Kasumi-1 (cell line): ENCODE results near the gene PXDN.

Source experiments
- DNase-seq, 2 experiments: peaks; one replicate each; lab custom pipeline; 2025; lab: John Stamatoyannopoulos, UW

The PXDN gene

DNA sequence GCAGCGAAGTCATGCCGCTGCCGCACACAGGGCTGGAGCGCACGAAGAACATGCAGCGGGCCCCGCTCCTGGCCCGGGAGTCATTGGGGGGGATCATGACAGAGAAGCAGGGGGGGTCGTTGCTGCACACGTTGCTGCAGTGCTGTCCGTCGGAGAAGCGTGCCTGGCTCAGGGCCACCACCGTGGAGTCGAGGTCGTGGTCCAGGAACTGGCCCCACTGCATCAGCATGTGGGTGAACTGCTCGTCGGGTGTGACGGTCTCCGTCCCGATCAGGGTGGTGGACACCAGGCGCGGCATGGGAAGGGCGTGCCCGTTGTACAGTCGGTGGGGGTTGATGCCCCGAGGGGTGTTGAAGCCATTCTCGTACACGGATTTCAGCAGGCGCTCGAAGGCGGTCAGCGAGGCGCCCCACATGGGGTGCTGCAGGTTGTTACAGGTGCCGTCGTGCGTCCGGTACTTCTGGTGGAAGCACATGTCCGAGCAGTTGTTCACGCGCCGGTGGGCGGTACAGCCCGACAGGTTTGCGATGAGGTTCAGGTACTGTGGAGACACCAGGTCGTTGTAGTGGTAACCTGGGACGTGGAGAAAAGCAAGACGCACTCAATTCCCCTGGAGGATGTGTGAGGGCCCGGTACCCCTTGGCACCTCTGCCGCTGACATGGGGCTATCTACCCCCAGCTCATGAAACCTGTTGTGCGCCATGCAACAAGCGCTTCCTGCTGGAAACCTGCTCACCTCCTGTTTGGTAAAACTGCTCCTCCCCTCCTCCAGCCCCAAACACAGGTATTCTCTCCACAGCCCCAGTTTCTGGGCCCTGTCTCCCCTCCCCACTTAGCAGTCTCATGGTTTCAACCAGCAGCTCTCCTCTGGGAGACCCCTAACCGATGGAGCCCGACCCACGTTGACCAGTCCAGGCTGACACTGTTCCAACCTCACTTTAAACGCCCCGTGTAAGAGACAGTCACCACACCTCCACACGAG lies 94.9 kb downstream of the PXDN start:
- no peak for DNase-seq

DNA sequence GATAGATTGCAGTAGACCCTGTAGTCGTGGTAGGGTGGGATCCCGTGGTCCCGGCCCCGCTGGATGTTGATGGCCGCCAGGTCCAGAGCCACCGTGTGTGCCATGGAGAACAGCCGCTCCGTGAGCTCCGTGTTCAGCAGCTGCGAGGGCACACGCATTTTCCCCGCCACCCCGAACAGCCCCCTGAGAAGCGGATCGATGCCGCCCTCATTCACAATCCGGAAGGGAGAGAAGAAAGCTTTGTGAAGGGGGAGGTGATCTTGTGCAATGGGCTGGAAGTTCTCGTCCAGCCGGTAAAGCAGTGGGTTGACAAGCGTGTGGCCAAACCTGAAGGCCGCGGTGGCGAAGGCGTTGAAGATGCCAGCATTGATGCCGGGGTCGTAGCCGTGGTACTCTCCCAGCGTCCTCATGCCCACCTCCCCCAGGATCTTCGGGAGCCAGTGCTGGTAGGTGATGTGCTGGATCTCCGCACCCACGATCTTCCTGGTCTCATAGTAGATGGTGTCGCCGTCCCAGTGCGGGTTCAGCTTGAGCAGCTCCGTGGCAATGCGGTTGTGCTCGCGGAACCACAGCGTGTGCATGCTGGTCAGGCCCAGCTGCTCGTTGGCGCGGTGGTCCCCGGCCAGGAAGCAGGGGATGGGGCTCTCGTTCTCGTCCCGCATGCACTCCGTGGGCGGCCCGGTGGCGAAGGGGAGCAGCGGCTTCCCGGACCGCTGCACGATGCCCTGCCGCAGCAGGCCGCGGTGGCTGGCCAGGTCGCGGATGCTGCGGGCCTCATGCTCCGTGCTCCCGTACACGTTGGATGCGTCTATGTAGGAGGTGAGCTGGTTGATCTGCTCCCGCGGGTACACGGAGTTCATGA lies 95.8 kb downstream of the PXDN start:
- no peak for DNase-seq

DNA sequence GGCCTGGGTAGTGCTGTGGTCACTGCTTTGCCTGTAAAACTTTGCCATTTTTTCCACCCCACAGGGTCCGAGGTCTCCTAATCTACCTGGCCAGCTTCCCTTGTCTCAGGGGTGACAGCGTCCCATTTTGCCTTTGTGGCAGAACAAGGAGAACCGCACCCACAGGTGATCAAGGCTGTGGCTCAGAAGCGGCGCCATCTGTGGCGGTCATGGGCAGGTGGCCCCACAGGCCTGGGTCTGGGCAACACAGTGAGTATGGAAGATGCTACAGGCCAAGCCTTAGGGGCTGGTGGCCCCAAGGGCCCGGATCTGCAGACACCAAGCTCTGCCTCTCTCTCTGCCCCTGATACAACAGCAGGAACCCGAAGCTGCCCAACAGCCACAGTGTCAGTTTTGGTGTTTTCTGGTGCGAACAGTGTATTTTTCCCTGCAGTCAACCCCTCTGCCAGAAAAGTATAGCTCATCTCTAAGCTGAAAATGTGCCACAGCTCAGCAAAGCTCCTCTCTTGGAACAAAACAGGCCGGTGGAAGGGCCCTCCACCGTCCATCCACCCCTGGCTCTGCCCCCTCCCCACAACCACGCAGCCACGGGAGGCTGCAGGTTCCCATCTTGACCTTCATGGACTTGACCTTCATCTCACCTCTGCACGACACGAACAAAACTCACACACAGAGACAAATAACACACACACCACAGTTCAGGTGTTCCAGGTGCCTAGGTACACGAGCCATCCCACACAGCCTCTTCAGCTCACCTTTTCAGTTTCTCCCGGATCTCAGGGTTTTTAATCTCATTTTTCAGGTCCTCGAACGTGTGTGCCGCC lies 96.7 kb downstream of the PXDN start:
- no peak for DNase-seq

DNA sequence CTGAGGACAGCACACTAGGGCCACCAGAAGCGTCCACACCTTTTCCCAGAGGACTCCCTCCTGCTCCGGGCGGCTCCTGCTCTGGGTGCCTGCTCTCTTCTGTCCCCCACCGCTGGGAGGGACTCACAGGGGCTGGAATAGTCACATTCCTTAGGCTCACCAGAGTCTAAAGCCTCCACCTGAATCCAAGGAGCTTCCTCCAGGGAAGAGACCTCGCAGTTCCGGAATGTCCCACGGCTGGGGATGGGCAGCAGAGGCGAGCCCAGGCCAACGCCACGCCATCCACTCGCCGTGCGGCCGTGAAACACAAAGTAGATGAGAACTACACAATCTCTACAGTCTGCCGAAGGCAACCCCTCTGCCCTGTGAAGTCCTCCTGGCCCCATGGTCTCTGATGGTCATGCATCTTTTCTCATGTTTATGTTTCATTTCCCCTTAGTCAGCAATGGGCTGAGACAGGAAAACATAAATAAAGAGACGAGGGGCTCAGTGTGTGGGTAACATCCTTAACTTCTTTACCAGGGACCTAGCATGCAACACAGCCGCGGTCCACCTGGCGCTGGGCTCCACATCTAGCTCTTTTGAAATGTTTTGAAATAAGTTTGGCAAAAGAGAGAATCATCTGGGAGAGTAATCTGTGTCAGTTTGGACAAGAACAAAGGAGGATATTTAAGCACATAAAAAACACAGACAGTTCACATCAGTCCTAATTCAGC lies 98.4 kb downstream of the PXDN start:
- DNase-seq = no peak

DNA sequence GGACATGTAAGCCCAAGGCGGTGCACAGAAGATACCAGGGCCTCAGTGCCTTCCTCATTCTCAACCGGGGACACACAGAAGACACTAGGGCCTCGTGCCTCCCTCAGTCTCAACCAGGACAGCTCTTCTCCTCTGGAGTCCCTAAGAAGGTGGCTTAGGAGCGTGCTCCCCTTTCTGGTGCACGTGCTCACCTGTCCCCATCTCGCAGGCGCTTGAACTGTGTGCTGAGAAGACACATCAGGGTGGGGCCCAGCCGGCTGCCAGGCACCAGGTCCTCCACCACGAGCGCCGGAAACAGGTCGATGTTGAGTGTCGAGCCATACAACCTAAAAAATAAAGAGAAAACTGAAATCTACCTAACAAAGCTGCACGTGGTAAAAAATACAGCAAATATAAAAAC lies 99.9 kb downstream of the PXDN start:
- DNase-seq = no peak

DNA sequence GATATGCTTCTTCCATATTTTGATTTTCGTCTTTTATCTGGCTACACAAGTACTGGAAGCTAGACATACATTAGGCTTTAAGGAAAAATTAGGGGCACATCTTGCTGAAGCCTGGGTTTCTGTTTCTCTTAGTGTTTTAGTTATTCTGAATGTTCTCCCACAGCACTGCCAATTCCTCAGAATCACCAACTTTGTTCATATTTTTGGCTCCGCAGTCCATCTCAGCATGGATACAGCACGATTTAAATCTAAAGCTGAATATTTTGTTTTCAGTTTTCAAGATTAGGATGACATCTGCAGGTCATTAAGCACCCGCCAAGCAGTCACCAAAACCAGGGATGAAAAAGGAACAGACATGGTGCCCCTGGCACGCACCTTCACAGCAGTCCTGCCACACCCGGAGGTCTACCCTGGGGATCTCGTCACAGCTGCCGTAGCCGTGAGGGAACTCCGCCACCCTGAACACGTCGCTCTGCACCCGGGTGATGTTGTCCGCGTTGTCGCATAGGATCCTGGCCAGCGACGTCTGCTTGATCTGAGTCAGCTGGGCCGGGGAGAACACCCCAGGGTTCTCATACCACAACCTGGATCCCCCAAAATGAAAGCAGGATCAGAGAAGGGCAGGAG lies 101.2 kb downstream of the PXDN start:
- no peak for DNase-seq

DNA sequence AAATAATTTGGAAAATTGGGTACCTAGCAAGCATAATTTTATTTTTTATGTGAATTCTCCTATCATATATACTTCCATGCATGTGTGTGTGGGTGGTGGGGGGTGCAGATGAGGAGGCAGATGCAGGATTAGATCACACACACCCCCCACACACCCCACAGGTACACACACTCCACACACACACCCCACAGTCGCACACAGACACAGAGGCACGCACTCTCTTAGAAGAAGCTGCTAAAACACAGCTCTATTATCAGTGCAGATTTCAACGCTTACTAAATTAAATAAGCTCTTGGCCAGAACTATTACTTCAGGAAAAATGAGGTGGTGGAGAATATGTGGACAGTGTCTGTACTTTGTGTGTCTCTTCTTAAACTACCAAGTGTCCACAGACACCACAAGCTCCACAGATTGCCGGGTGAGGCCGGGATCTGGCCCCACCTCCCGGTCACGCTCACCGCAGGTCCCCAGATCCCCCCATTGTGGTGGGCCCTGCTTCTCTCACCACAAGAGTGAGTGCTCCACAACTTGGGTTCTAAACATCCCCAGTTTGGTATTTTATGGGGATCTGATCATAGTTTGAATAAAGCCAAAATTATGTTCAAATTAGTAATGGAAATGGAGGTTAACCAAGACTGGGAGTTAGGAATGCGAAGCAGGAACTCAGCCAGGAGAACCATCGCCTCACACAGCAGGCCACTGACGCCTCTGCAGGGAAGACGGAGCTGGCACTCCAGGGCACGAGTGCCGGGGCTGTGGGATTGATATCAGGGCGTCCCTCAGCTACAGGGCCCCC lies 102.1 kb downstream of the PXDN start:
- DNase-seq = no peak

DNA sequence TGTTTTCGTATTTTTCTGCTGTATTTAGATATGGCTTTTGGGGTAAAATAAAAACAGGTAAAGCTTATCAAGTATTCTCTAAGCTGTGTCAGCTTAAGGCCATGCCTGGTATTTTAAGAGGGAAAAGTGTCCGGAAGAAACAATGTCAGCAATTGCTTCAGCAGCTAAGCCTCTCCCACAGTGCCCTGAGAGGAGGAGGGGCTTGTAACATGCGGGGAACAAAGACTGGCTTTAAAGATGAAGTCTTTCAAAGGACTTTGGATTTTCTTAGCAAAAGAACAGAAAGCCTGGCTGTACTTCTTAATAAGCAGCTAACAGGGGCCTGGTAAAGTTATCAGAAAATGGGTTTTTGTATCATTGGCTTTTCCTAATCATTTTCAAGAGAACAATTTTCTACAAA lies 102.8 kb downstream of the PXDN start:
- DNase-seq = no peak

DNA sequence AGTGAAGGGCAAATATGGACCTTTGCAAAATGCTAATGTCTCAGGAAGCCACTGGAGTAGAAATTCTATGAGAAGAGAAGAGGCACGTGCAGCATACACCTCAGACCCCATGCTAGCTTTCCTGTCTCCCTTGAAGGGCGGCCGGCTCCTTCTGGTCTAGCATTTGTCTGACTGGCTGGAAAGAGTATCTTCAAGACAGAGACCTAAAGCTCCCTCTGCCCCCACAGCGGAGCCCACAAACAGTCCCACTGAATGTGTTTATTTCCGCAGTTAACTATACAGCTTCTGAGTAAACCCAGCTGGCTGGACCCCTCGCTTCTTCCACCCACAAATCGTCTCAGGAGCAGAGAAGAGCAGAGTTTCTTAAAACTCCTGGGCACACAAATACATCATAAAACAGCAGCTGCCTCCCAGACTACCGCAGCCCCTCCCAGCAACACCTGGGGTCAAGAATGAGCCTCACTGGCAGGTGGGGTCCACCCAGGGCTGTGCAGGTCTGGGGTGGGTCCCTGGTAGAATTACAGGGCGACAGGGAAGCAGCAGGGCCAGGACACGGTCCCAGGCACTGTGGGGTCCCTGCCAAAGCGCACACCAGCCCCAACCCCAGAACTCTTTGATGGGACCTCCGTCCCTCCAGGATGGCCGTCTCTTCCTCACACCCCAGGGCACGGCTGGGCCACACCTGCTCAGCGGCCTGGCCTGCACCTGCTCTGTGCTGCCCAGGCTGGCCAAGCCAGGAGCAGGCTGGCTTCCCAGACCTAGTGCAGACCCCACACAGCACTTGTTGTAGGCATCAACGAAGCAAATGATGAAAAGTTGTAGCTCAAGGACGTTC lies 103.8 kb downstream of the PXDN start:
- DNase-seq = no peak

DNA sequence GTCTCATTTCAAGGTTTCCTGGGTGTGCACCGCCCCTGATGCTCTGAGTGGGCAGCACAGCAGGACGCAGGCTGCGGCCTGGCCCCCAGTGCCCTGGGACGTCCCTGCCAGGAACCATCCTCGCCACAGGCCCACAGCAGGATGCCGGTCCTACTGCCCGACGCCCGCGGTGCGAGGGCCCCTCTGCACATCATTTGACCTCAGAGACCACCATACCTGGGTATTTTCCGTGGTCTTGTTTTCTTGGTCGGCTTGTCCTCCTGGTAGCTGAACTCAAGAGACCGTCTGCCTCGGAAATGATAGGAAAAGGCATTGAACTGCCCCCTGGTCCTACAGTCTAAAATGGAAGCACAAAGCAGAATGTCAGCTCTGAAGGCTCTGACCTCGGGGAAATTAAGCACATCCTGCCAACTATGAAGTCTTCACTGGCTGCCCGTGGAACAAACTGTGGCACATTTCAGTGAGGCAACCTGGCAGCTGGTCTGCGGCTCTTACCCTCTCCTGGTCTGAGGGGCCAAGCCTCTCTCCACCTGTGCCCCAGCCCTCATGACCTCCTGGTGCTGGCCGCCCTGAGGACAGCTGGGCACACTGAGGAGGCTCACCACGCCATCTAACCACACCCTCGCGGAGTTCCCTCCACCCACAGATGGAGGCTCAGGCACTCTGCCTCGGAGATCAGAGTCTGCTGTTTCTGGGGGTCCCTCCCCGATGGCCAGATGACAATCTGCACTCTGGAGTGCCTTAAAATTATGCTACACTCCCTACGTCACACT lies 105.0 kb downstream of the PXDN start:
- DNase-seq = no peak

DNA sequence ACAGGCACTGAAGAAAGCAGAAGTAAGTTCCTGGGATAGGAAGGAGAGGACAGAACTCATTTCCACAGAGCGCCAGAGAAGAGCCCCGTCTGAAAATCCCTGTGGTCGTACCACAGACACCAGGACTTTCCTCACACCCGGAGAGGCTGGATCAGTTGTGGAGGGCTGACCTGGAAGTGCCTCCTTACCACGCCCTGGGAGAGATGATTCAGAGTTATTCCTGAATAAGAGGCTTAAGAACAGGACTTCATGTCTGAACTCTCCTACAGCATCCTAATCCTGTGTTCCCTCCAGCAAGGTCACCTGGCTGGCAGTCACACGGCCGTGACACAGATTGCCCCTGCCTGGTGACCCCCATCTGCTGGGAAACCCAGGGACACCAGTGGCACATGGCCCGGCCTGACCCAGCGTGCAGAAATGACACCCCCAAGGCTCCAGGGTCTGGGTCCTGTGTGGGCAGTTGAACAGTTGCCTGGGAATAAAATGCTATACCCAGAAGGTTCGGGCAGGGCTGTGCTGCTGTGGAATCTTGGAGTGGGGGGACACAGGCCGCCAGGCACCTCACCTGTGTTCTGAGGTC lies 105.9 kb downstream of the PXDN start:
- DNase-seq = no peak

DNA sequence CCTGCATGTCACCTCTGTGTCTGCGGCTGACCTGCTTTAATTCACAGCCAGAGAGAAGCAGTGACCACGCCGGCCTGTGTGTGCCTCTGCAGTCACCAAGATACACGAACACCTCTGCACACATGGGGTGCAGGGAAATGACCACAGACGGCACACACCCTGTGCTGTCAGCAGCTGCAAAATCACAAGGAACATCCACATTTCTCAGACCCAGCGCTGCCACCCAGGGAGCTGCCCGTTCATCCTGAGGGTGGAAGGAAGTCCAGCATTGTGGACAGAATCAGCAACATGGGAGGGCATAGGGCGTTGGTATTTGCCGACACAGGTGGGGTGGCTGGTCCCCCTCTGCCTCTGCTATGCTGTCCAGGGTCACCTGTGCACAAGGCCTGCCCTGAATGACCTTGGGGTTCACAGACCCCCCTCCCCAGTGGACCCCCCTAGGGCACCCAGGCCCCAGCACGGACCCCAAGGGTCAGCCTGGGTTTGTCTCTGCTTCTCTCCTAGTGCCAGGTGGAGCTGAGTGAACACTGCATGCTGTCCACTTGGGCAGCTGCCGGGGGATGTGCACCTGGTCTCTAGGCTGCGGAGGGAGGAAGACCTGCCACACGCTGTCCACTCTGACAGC lies 107.4 kb downstream of the PXDN start:
- no peak for DNase-seq

DNA sequence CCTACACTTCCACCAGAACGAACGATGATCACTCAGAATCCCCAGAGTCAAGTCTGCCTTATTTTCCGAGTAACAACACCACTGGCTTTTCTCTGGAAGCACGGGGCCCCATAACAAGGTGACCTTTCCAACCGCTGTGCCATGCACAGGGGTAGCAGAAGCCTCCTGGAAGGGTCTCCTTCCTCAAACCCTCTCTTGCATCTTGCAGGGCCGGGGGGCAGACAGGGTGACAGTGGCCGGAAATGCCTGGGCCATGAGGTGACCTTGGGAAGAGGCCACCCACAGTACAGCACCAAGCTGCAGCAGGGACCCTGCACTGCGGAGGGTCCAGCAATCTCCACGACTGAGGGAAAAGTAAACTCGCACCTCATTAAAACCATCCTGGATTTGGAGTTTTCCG lies 108.5 kb downstream of the PXDN start:
- DNase-seq = no peak

DNA sequence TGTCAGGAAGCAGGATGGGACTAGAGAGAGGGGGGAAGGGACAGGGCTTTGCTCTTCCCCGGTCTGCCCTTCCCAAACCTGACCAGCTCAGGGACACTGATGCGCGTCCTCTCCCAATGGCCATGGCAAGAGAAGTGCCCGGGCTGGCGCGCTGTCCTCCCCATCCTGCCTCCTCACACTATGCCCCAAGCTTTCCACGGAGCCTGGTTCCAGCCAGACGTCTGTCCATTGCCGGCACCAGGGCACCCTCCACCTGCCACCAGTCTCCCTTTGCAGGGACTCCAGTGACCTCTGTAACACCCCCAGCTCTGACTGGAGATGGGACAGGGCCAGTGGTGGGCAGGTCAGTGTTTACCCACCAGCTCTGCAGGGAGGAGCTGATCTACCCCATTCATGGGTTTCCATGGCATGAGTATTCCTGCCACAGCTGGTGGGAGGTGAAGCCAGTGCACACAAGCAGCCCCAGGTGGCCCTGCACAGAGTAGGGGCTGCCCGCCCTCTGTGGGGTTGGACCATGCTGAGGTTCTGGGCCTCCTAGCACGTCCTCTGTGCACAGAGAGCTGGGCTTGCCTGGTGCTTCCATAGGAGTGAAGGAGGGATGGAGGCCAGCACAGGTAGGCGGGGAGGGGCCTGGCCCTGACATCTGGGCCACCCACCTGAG lies 109.5 kb downstream of the PXDN start:
- no peak for DNase-seq

DNA sequence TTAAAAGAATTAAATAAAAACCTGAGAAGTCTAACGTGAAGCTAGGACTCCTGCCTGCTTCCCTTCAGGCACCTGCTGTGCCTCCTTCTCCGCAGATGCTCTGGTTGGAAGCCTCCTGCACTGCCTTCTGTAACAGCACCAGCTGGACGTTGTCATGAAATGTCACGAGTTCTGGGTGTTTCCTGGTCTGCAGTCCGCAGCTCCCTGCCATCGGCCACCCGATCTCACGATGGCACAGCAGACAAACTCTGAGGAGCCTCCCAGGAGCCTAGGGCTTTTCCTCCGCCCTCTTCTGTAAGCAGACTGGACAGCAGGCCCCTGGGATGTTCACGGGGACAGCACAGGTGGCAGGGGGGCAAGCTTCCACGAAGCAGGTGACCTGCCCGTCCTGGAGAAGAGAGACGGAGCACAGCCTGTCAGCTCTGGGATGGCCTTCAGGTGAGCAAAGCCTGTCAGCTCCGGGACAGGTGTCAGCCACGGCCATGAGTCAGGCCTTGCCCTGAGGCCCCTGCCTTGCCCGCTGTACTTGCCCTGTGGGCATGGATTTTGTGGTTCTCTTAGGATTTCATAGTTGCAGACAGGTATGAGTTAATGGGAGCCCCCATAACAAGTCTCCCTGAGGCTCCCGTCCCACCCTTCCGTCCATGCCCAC lies 110.3 kb downstream of the PXDN start:
- no peak for DNase-seq

DNA sequence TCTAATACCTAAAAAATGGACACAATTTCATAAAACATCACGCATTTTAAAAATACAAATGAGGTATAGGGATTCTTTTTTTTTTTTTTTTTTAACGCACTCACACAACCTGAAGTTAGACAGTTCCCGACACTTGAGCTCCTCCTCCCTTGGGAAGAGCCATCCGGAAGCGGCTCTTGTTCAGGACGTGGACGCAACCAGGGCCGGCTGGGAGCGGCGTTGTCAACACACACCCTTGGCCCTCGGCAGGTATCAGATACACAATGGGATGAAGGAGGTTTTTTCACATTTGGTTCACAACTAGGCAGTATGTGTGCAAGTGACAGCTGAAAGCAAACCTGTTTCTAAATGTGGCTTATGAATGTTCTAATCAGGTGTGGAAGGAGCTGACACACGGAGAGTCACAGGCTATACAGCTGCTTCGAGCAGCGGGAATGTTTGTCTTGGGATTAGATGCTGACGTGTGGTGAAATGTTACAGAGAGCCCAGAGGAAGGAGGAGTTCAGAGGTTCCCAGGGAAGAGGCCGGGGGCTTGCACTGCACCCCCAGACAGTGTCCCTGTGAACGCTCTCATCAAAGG lies 111.1 kb downstream of the PXDN start:
- DNase-seq = no peak
